ENCODE results near the gene STX10.
"Not testable (repeated sequence)": the region's sequence is repeated elsewhere in the genome, so short reads cannot be mapped to it uniquely, and the experiment has no call there.

STX10 gene

GRCh38 chr19:13150187-13150930, at the start of gene STX10, which contains the start of gene IER2:
STX10 (minus strand) TSS chr19:13150375; CDS start chr19:13150173, 202 bp downstream.
IER2 (plus strand) TSS chr19:13150411; CDS start chr19:13153187, 2,776 bp downstream.
- DNase-seq, result peak; percentile 80 to 89 (median 84)

GRCh38 chr19:13198634-13199033, 48.5 kb upstream of the STX10 start:
- no peak for DNase-seq

- peak; percentile 16 to 39 (median 29) for DNase-seq
These were observed 45.5 kb upstream of the STX10 start for GRCh38 chr19:13195678-13196077.

- DNase-seq, result no peak
These were observed 40.8 kb upstream of the STX10 start for GRCh38 chr19:13190781-13191540.

- DNase-seq, result no peak
These were observed 39.4 kb upstream of the STX10 start for GRCh38 chr19:13189600-13189999.

- DNase-seq, result no peak
These were observed 37.2 kb upstream of the STX10 start for GRCh38 chr19:13187419-13187818.

GRCh38 chr19:13186688-13187087, 36.5 kb upstream of the STX10 start:
- not testable (repeated sequence) for DNase-seq

- DNase-seq, result not testable (repeated sequence)
These were observed 35.8 kb upstream of the STX10 start for GRCh38 chr19:13185763-13186657.

GRCh38 chr19:13184926-13185325, 34.8 kb upstream of the STX10 start:
- not testable (repeated sequence) for DNase-seq

- no peak for DNase-seq
These were observed 31.7 kb upstream of the STX10 start for GRCh38 chr19:13181747-13182388.

- DNase-seq, result not testable (repeated sequence)
These were observed 28.1 kb upstream of the STX10 start for GRCh38 chr19:13178291-13178690.

GRCh38 chr19:13177584-13177983, 27.4 kb upstream of the STX10 start:
- not testable (repeated sequence) for DNase-seq

- no peak for DNase-seq
These were observed 26.2 kb upstream of the STX10 start for GRCh38 chr19:13176345-13176744.

- no peak for DNase-seq
These were observed 23.1 kb upstream of the STX10 start for GRCh38 chr19:13173139-13173737.

- peak; percentile 36 to 67 (median 62) for DNase-seq
These were observed 22.4 kb upstream of the STX10 start for GRCh38 chr19:13172346-13173138.

GRCh38 chr19:13171146-13171545, 21.0 kb upstream of the STX10 start:
- DNase-seq, result no peak

GRCh38 chr19:13169769-13170168, 19.6 kb upstream of the STX10 start:
- DNase-seq, result no peak

- not testable (repeated sequence) for DNase-seq
These were observed 16.0 kb upstream of the STX10 start for GRCh38 chr19:13166151-13166550.

- no peak for DNase-seq
These were observed 15.2 kb upstream of the STX10 start for GRCh38 chr19:13165162-13165997.
